GM18858 (cell line): ENCODE data around the gene RNF20.
A peak's percentile ranks its signal among the peaks of the same experiment; 100 is the strongest.
"Not testable (repeated sequence)": the region's sequence is repeated elsewhere in the genome, so short reads cannot be mapped to it uniquely, and the experiment has no call there.

Experiments used
- ATAC-seq: cut with Tn5 transposase; IDR thresholded peaks from one replicate; pipeline ENCODE4 v1.9.1; 2021; ENCODE audit not compliant: unreplicated experiment

The RNF20 gene

GRCh38 chr9:101536351-101536750 lies 2.7 kb downstream of the RNF20 start:
- ATAC-seq = no peak

GRCh38 chr9:101536938-101537337 lies 3.3 kb downstream of the RNF20 start:
- ATAC-seq = no peak

GRCh38 chr9:101540069-101540468 lies 6.4 kb downstream of the RNF20 start:
- ATAC-seq = no peak

GRCh38 chr9:101543098-101543735 lies 9.6 kb downstream of the RNF20 start:
- no peak for ATAC-seq

- not testable (repeated sequence) for ATAC-seq
Measured at GRCh38 chr9:101549472-101550098, 15.9 kb downstream of the RNF20 start.

- no peak for ATAC-seq
Measured at GRCh38 chr9:101561740-101562139, 28.1 kb downstream of the RNF20 start.

- no peak for ATAC-seq
Measured at GRCh38 chr9:101562966-101563365, 29.3 kb downstream of the RNF20 start.

GRCh38 chr9:101564252-101564651 lies 30.6 kb downstream of the RNF20 start:
- ATAC-seq = no peak

GRCh38 chr9:101566904-101567724 lies 33.5 kb downstream of the RNF20 start:
- peak; percentile 81 for ATAC-seq

GRCh38 chr9:101567725-101568350 lies 34.2 kb downstream of the RNF20 start:
- ATAC-seq = no peak

- no peak for ATAC-seq
Measured at GRCh38 chr9:101569741-101570501, 36.3 kb downstream of the RNF20 start.

GRCh38 chr9:101571114-101571513 lies 37.5 kb downstream of the RNF20 start:
- no peak for ATAC-seq

- no peak for ATAC-seq
Measured at GRCh38 chr9:101572316-101572715, 38.7 kb downstream of the RNF20 start.

GRCh38 chr9:101574731-101575333 lies 41.2 kb downstream of the RNF20 start:
- ATAC-seq = no peak

- peak; percentile 66 for ATAC-seq
Measured at GRCh38 chr9:101578378-101578777, 44.7 kb downstream of the RNF20 start.

- no peak for ATAC-seq
Measured at GRCh38 chr9:101579711-101580545, 46.3 kb downstream of the RNF20 start.

GRCh38 chr9:101582553-101582952 lies 48.9 kb downstream of the RNF20 start:
- ATAC-seq = no peak

GRCh38 chr9:101585740-101586139 lies 52.1 kb downstream of the RNF20 start:
- no peak for ATAC-seq

GRCh38 chr9:101586651-101587050 lies 53.0 kb downstream of the RNF20 start:
- ATAC-seq = peak; percentile 95
